Adrenal gland (tissue), 12 donors: ENCODE measurements around the gene CEMP1. TPM values are rescaled to one million over a fixed set of nuclear protein-coding genes. Genes with fewer than 3 reads are reported as not detected.

Experiments used
- DNase-seq, 7 donors: peaks; one replicate each; pipeline ENCODE4 v3.0.0-alpha.2; 2019 to 2020
- H3K27ac ChIP-seq, 5 donors: fragments of 200-600 bp; sonication (generic) in 4 of 5; 1 replicate in 3 of 5; 2 replicates in 2 of 5; pipeline versions ENCODE4 v1.5.1 to v1.8.0; 2016 to 2020; ENCODE audit warnings: mild to moderate bottlenecking in 1 of 5
- H3K27me3 ChIP-seq: fragments of 200-600 bp; 2 replicates; pipeline ENCODE4 v1.8.0; 2021
- H3K36me3 ChIP-seq, 2 donors: fragments of 200-600 bp; replicated peaks in 1 of 2; 1 replicate in 1 of 2; 2 replicates in 1 of 2; pipeline versions ENCODE4 v1.5.1 to v1.8.0; 2018 to 2022
- H3K4me1 ChIP-seq, 2 donors: fragments of 200-600 bp; replicated peaks in 1 of 2; 1 replicate in 1 of 2; 2 replicates in 1 of 2; pipeline versions ENCODE4 v1.5.1 to v1.8.0; 2018 to 2021
- H3K4me3 ChIP-seq, 4 donors: fragments of 200-600 bp; sonication (generic) in 3 of 4; one replicate each; pipeline ENCODE4 v1.5.1; 2016 to 2018
- H3K9me3 ChIP-seq, 3 donors: fragments of 200-600 bp; sonication (generic) in 1 of 3; replicated peaks in 1 of 3; 1 replicate in 2 of 3; 2 replicates in 1 of 3; pipeline versions ENCODE4 v1.5.1 to v1.8.0; 2016 to 2021
- CTCF ChIP-seq, 6 experiments: fragments of 450-650 bp in 4 of 6; fragments of 200-600 bp in 2 of 6; sonication (generic) in 1 of 6; IDR thresholded peaks; 1 replicate in 5 of 6; 2 replicates in 1 of 6; pipeline versions ENCODE4 v1.5.1 to v1.8.0; 2016 to 2021; ENCODE audit warnings: antibody characterized with exemption in 6 of 6, mild to moderate bottlenecking in 2 of 6, moderate library complexity in 1 of 6
- POLR2A ChIP-seq, 2 donors: fragments of 450-650 bp; IDR thresholded peaks; one replicate each; pipeline ENCODE4 v1.6.1; 2017; ENCODE audit warnings: antibody characterized with exemption in 2 of 2, mild to moderate bottlenecking in 2 of 2, moderate library complexity in 1 of 2
- WGBS, 4 donors: extraction: QIAGEN DNeasy Blood & Tissue Kit in 2 of 4; methylation state at CpG; one replicate each; pipeline versions ENCODE4 v1.1.5 to v1.1.7; 2013 to 2017; 5-methylcytosine and 5-hydroxymethylcytosine counted together
- intact Hi-C, 2 donors: fragments of 100-400 bp; cut with DNase I; formaldehyde crosslinking; loops; one replicate each; pipeline versions ENCODE4 v1.14.1 to v1.15.0; 2022 to 2023
- polyA plus RNA-seq, 3 donors: library from polyadenylated mRNA; stranded (reverse); fragments of 200-250 nt in 2 of 3; fragments of 350-450 nt in 1 of 3; fragmentation: Illumina TruSeq in 1 of 3; extraction: RNeasy Lipid Tissue Mini Kit (QIAGEN cat#74804) in 1 of 3; gene quantifications; one replicate each; pipeline ENCODE4 v1.2.3, GENCODE V29; 2013 to 2014
- total RNA-seq, 9 donors: library from RNA; depleted of rRNA in 4 of 9; stranded (reverse); fragments of >200 nt in 4 of 9; fragments of 120-200 nt in 1 of 9; fragmentation: NEBNext Ultra II Directional in 1 of 9; extraction: Animal tissue kit (Norgen Biotek cat#: 25700) in 1 of 9; gene quantifications; one replicate each; pipeline versions ENCODE4 v1.1.0 to v1.2.4, GENCODE V29; 2013 to 2023
- donor health status: healthy with polysubstance abuse.
- donor health status: Bipolar disorder and iron deficiency.
- donor health status: DM: yes; HTN: yes; CAD: no.
- donor health status: DM: no; HTN: no; CAD: no.
- donor health status: DM: no; HTN: no; CAD: no.
- donor health status: DM: yes; HTN: yes; CAD: no.

Gene CEMP1
- total and polyA plus RNA-seq, 12 donors = 0.11 to 1.4 (median 1.3) TPM; not detected in 9

DNA sequence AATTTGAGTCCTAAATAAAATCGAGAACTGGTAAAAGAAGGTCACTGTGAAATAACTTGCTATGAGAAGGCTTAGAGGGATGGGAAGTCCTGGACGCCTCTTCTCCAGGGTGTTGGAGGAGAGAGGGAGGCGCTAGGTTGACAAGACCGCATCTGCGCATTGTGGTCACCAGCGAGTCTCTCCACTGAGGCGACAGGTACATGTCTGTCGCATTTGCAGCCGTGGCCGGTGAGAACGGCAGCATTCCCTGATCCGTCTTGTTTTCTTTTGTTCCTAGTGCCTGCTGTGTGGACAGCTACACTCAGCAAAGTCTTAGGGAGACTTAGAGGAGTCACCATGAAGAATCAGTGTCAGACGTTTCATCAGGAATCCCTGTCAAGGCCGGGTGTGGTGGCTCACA, 25.5 kb downstream of the CEMP1 start:
- Histone ChIP-seq H3K27ac (no peak overlapping the region), H3K4me3 (no peak overlapping the region), H3K9me3 (no peaks in the 10 kb centered on the region), H3K27me3 (no peaks in the 10 kb centered on the region), H3K4me1 (peaks cover 0 to 20% of the 10 kb centered on the region in 2 donors), H3K36me3 (no peaks in the 10 kb centered on the region)
- TF ChIP-seq CTCF (IDR thresholded peaks at IDR 0.05) (no peak), POLR2A (IDR thresholded peaks at IDR 0.05) (no peak)
- DNase-seq = no peak
- WGBS, 4 donors = 83 to 91% (median 88%) methylated on average over 14 of the region's 14 CpGs
- intact Hi-C loops = loop anchor here in 1 of 2 donors (10.0 kb wide), 1 partner anchor 81 kb away; the partner anchor contains the start of gene CCNF

GRCh38 chr16:2501946-2502895, 29.0 kb downstream of the CEMP1 start:
- intact Hi-C loops = loop anchor here (5.0 to 10.0 kb wide), 2 partner anchors 77 to 160 kb away; partner anchors contain the start of genes ABCA3 (in 1 of the 2) and CCNF (in 1 of the 2)
- 68 to 77% (median 75%) methylated on average over 5 to 18 of the region's 18 CpGs for WGBS, 4 donors
- H3K9me3 ChIP-seq = no peaks in the 10 kb centered on the region
- no peak for DNase-seq
- H3K27ac ChIP-seq = peak overlapping the region in 1 of 5 donors; percentile 17
- peaks cover 0 to under 1% of the 10 kb centered on the region in 2 donors for H3K36me3 ChIP-seq
- H3K4me1 ChIP-seq = peaks cover 0 to 32% of the 10 kb centered on the region in 2 donors
- no peak overlapping the region for H3K4me3 ChIP-seq
- H3K27me3 ChIP-seq = no peaks in the 10 kb centered on the region
- TF ChIP-seq POLR2A (IDR thresholded peaks at IDR 0.05) (no peak), CTCF (IDR thresholded peaks at IDR 0.05) (no peak)

GRCh38 chr16:2500918-2501750, 30.1 kb downstream of the CEMP1 start:
- peak; percentile 96 to 99 (median 98) for TF ChIP-seq CTCF (IDR thresholded peaks at IDR 0.05)
- TF ChIP-seq POLR2A (IDR thresholded peaks at IDR 0.05) = no peak
- peak overlapping the region in 1 of 4 donors; percentile 24 for H3K4me3 ChIP-seq
- H3K4me1 ChIP-seq = peaks cover 0 to 35% of the 10 kb centered on the region in 2 donors
- H3K27me3 ChIP-seq = no peaks in the 10 kb centered on the region
- H3K9me3 ChIP-seq = no peaks in the 10 kb centered on the region
- peak overlapping the region in 3 of 5 donors; percentile 17 to 37 (median 22) for H3K27ac ChIP-seq
- peaks cover 0 to 9% of the 10 kb centered on the region in 2 donors for H3K36me3 ChIP-seq
- DNase-seq = peak; percentile 80 to 94 (median 87)
- 4 to 34% (median 20%) methylated on average over 3 to 23 of the region's 23 CpGs for WGBS, 4 donors
- intact Hi-C loops = loop anchor here (5.0 to 10.0 kb wide), 2 partner anchors 76 to 159 kb away; partner anchors contain the start of genes ABCA3 (in 1 of the 2) and CCNF (in 1 of the 2)
